Measurements from ENCODE around the gene WRAP53. TPM values are rescaled to one million over a fixed set of nuclear protein-coding genes. Genes with fewer than 3 reads are reported as not detected.

The WRAP53 gene
- total RNA-seq, result 3.3 and 4.9 TPM in 2 replicates

DNA sequence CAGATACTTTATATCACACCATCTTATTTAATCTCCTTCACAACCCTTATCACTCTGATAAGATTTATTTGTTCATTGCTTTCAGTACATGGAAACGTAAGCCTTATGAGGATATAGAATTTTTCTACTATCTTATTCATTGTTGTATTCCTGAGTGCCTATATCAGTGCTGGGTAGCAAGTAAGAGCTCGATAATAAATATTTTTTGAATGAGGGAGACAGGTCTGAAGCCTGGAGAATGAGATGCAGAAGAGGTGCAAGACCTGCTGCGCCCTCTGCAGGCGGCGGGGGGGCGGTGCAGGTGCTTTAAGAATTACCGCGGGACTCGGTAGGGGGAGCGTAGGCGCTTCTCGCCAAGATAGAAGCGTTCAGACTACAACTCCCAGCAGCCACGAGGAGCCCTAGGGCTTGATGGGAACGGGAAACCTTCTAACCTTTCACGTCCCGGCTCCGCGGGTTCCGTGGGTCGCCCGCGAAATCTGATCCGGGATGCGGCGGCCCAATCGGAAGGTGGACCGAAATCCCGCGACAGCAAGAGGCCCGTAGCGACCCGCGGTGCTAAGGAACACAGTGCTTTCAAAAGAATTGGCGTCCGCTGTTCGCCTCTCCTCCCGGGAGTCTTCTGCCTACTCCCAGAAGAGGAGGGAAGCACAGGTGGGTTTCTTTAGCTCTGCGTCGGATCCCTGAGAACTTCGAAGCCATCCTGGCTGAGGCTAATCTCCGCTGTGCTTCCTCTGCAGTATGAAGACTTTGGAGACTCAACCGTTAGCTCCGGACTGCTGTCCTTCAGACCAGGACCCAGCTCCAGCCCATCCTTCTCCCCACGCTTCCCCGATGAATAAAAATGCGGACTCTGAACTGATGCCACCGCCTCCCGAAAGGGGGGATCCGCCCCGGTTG is at the start of gene WRAP53:
Gene WRAP53, plus strand, starts transcription at position 570 of the 900 bp plus-strand sequence. Its CDS starts 172 bp downstream, at position 742.

DNA sequence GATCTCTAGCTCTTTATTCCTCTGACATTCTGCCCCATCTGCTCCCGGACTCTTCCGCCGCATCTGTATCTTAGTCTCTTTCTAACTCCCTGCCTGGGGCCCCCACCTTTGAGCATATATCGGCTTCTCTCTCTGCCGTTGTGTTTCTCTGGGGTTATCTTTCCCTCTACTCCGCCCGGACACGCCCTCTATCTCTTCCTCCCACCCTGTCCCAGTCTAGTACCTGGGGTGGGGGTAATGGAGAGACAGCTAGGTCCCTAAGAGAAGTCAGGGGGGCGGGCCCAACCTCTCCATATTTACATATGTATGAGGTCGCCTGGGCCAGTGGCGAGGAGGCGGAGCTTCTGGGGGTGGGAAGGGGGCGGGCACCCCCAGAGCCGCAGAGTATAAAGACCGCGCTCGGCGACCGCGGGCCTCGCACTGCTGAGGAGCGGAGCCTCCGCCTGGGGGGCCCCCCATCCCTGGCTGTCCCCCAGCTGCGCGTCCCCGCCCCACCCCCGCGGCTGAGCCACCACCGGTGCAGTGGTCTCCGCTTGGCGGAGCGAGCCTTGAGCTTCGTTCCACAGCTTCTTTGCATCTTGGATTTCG is 37.7 kb upstream of the WRAP53 start, which contains the start of gene ATP1B2:
Gene ATP1B2, plus strand, starts transcription at position 418 of the 588 bp plus-strand sequence. CDS start 593 bp downstream, outside the sequence.

DNA sequence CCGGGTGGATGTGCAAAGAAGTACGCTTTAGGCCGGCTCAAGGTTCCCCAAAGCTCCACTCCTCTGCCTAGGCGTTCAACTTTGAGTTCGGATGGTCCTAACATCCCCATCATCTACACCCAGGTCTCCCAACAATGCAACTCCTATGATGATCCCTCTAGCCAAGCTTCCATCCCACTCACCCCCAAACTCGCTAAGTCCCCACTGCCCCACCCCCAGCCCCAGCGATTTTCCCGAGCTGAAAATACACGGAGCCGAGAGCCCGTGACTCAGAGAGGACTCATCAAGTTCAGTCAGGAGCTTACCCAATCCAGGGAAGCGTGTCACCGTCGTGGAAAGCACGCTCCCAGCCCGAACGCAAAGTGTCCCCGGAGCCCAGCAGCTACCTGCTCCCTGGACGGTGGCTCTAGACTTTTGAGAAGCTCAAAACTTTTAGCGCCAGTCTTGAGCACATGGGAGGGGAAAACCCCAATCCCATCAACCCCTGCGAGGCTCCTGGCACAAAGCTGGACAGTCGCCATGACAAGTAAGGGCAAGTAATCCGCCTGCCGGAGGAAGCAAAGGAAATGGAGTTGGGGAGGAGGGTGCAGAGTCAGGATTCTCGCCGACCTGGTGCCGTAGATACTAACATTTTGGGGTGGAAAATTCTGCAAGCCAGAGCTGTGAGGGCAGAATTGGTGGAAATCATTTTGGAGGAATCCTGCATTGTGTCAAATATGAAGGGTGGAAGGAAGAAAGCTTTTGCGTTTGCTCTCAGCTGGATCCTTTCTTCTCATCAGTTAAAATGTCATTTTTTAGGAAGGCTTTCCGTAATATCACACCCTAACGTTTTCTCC is 987 bp upstream of the WRAP53 start, which contains the start of gene TP53:
Gene TP53, minus strand, starts transcription at position 419 of the 836 bp plus-strand sequence. CDS start 10,896 bp downstream, outside the sequence.

DNA sequence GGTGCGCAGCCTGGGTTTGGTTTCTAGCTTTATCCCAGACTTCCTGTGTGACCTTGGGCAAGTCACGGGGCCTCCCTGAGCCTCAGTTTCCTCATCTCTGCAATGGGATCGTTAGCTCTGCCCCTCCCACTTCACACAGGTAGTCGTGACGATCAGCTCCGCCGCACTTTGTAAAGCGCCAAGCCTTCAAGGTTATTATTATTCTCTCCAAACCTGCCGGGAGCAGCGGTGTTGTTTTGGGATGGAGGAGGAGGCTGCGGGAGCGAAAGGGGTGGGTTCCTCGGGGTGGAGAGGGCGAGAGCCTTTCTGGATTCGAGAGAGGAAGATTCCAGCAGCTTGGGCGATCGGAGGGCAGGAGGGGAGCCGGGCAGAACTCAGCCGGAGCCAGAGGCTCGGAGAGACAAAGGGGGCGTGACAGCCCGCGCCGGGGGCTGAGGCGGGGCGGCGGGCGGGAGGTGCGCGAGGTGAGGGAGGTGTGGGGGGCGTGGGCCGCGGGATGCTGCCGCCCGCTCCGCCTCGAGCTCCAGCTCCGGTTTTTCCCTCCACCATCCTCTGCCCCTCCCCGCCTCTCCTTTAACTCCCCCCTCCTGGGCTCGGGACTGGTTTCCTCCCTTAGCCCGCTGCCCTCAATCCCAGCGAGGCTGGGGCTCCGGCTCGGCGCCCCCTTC is 16.5 kb downstream of the WRAP53 start, which contains the start of gene EFNB3:
Gene EFNB3, plus strand, starts transcription at position 602 of the 668 bp plus-strand sequence. CDS start 397 bp downstream, outside the sequence.

DNA sequence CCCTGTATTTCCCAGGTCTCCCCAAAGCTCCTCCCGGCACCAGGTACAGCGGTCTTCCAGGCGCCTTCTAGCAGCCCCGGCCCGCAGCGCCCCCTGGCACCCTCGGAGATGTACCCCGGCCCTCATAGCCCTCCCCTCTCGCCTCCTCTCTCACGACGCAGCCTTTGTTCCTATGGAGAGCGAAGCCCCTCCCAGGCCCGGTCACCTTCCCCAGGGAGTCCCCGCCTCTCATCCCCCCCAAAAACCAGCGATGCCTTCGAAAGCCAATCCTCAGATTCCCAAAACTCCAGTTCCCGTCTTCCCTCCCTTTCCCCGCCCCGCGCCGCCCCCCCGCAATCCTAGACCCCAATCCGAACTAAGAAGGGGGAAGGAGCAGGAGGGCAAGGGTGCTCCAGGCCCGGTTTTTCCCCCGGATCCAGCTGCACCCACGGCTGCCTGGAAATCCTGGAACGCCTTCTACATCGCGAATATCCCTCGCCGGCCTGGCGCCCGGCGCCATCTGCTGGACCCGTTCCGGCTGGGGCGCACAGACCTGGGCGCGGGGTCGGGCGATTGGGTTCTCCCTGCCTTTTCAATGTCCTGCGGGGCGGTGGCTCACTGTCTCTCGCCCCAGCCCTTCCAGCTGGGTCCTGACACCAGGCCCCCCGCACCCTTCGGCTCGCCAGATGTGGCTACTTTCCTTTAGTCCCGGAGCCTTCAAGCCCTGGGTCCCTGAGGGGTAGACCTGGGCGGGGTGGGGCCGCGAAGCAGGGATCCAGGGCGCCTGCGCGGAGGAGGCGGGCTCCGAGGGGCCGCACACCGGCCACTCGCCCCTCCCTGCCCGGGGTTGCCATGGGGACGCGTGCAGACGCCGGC is 28.9 kb downstream of the WRAP53 start, which contains the start of gene DNAH2:
Gene DNAH2, plus strand, starts transcription at position 844 of the 855 bp plus-strand sequence. CDS start 1,991 bp downstream, outside the sequence.

Other genes starting within 250 kb of the WRAP53 start
- gene FGF11, start 249.0 kb upstream of the WRAP53 start, total RNA-seq, result 0.13 and 0.19 TPM in 2 replicates
- gene CHRNB1, start 243.4 kb upstream of the WRAP53 start, total RNA-seq, result 6.6 and 7.6 TPM in 2 replicates
- gene ZBTB4, start 208.8 kb upstream of the WRAP53 start, total RNA-seq, result 18.2 and 23.6 TPM in 2 replicates
- gene SLC35G6, start 207.0 kb upstream of the WRAP53 start, total RNA-seq, result not detected in 2 replicates
- 98.6 and 101 TPM in 2 replicates for gene POLR2A, start 204.1 kb upstream of the WRAP53 start, total RNA-seq
- 9.2 and 21.8 TPM in 2 replicates for gene TNFSF12, start 139.4 kb upstream of the WRAP53 start, total RNA-seq
- gene TNFSF13, start 129.7 kb upstream of the WRAP53 start, total RNA-seq, result 3.4 and 4.1 TPM in 2 replicates
- 55.3 and 71.7 TPM in 2 replicates for gene SENP3, start 126.6 kb upstream of the WRAP53 start, total RNA-seq
- 47.7 and 75.6 TPM in 2 replicates for gene CD68, start 108.8 kb upstream of the WRAP53 start, total RNA-seq
- gene MPDU1, start 104.6 kb upstream of the WRAP53 start, total RNA-seq, result 41.5 and 57.2 TPM in 2 replicates
- 0.19 and 0.26 TPM in 2 replicates for gene SOX15, start 98.4 kb upstream of the WRAP53 start, total RNA-seq
- gene FXR2, start 73.6 kb upstream of the WRAP53 start, total RNA-seq, result 45.9 and 56.7 TPM in 2 replicates
- 45.6 and 50.5 TPM in 2 replicates for gene SAT2, start 60.7 kb upstream of the WRAP53 start, total RNA-seq
- 0.26 and 0.50 TPM in 2 replicates for gene SHBG, start 58.3 kb upstream of the WRAP53 start, total RNA-seq
- under 0.01 TPM in 2 replicates for gene ATP1B2, start 37.6 kb upstream of the WRAP53 start, total RNA-seq
- 14.1 and 19.5 TPM in 2 replicates for gene TP53, start 987 bp upstream of the WRAP53 start, total RNA-seq
- gene EFNB3, start 16.7 kb downstream of the WRAP53 start, total RNA-seq, result under 0.01 and 0.12 TPM in 2 replicates
- 0.12 and 0.13 TPM in 2 replicates for gene DNAH2, start 29.3 kb downstream of the WRAP53 start, total RNA-seq
- gene KDM6B, start 145.7 kb downstream of the WRAP53 start, total RNA-seq, result 3.6 and 3.9 TPM in 2 replicates
- gene TMEM88, start 166.6 kb downstream of the WRAP53 start, total RNA-seq, result 0.37 and 0.40 TPM in 2 replicates
- 92.8 and 145 TPM in 2 replicates for gene NAA38, start 169.1 kb downstream of the WRAP53 start, total RNA-seq
- gene CYB5D1, start 169.5 kb downstream of the WRAP53 start, total RNA-seq, result 9.4 and 9.9 TPM in 2 replicates
- gene CHD3, start 200.3 kb downstream of the WRAP53 start, total RNA-seq, result 135 and 146 TPM in 2 replicates
- 0.87 and 3.7 TPM in 2 replicates for gene RNF227, start 227.8 kb downstream of the WRAP53 start, total RNA-seq
- gene KCNAB3, start 241.4 kb downstream of the WRAP53 start, total RNA-seq, result 0.13 and 0.25 TPM in 2 replicates
- gene TRAPPC1, start 243.5 kb downstream of the WRAP53 start, total RNA-seq, result 51.5 and 60.6 TPM in 2 replicates
- 21.5 and 30.1 TPM in 2 replicates for gene CNTROB, start 243.7 kb downstream of the WRAP53 start, total RNA-seq

Measured in aortic smooth muscle cell (primary cell).